ENCODE results near the gene MACF1. TPM values are rescaled to one million over a fixed set of nuclear protein-coding genes. Genes with fewer than 3 reads are reported as not detected.

The MACF1 gene
- total RNA-seq, 1 experiment from 2014 or later: 265 TPM

DNA sequence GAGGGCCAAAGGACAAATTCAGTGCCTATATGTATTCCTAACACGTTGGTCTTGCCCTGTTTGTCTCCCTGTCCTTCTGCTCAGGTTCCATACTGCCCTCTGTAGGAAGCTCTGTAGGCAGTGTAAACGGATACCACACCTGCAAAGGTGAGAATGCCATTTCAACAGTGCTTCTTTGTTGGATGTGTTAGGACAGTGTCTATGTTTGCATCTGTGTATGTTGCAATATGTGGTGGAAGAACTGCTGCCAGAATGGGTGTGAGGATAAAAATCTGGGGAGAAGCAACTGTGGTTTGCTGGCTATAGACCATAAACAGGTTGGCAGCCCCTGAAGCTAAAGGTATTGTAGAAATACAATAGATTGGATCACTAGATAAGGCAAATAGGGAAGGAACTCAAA, 173.9 kb downstream of the MACF1 start:
- Histone ChIP-seq H3K4me1 (ENCODE audit: insufficient read depth, low read length, poor library complexity, severe bottlenecking) (no peaks in the 10 kb centered on the region), H3K27ac (ENCODE audit: low read depth, low read length, poor library complexity, severe bottlenecking) (no peak overlapping the region), H3K36me3 (ENCODE audit: insufficient read depth, low read length, poor library complexity, severe bottlenecking) (peaks cover 28% of the 10 kb centered on the region), H3K9me3 (ENCODE audit: low read depth, low read length, poor library complexity, severe bottlenecking) (no peaks in the 10 kb centered on the region), H3K27me3 (replicated peaks; ENCODE audit: insufficient read depth, low read depth, low read length, poor library complexity) (no peaks in the 10 kb centered on the region), H3K4me3 (ENCODE audit: low read depth, low read length, poor library complexity, severe bottlenecking) (no peak overlapping the region)
- intact Hi-C loops (cut with micrococcal nuclease; ENCODE audit: unreplicated experiment): no loop called here
- CTCF ChIA-PET: interaction anchor here (1.3 kb wide), 1 partner anchor 32 kb away, joined by 7 read pairs; no protein-coding TSS in a partner anchor
- no TSS peak for BruUV-seq (replicated peaks)
- POLR2A ChIA-PET (ENCODE audit: low non-redundant PET): no interaction called here
- TF ChIP-seq EZH2 (IDR thresholded peaks at IDR 0.05; ENCODE audit: borderline replicate concordance, low read depth, low read length, poor library complexity, severe bottlenecking): no peak
- TF ChIP-seq, protein P1, sequence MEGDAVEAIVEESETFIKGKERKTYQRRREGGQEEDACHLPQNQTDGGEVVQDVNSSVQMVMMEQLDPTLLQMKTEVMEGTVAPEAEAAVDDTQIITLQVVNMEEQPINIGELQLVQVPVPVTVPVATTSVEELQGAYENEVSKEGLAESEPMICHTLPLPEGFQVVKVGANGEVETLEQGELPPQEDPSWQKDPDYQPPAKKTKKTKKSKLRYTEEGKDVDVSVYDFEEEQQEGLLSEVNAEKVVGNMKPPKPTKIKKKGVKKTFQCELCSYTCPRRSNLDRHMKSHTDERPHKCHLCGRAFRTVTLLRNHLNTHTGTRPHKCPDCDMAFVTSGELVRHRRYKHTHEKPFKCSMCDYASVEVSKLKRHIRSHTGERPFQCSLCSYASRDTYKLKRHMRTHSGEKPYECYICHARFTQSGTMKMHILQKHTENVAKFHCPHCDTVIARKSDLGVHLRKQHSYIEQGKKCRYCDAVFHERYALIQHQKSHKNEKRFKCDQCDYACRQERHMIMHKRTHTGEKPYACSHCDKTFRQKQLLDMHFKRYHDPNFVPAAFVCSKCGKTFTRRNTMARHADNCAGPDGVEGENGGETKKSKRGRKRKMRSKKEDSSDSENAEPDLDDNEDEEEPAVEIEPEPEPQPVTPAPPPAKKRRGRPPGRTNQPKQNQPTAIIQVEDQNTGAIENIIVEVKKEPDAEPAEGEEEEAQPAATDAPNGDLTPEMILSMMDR (conservative IDR thresholded peaks at IDR 0.05; ENCODE audit: low read depth, low read length): peak; percentile 51
- no peak for DNase-seq (ENCODE audit: low spot score)

DNA sequence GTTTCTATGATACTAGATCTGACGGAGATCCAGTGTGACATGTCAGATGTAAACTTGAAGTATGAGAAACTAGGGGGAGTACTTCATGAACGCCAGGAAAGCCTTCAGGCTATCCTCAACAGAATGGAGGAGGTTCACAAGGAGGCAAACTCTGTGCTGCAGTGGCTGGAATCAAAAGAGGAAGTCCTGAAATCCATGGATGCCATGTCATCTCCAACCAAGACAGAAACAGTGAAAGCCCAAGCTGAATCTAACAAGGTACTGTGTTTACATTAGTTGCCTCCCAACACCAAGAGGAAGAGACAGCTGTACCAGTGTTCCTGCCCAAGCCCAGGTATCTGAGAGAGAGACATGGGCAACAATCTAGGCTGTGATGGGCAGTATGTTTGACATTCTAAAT, 174.7 kb downstream of the MACF1 start:
- intact Hi-C loops (cut with micrococcal nuclease; ENCODE audit: unreplicated experiment): no loop called here

DNA sequence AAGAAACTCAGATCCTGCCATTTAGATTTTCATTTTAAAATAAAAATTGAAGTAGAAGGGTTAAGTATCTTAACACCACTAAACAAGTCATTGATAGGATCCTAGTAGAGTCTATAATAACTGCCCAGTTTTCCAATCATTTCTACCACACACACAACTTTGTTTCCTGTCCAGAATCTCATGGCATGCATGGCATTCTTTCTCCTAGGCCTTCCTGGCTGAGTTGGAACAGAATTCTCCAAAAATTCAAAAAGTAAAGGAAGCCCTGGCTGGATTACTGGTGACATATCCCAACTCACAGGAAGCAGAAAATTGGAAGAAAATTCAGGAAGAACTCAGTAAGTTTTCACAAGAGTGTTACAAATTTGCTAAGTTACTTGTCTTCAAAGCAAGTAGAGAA, 175.5 kb downstream of the MACF1 start:
- Histone ChIP-seq H3K36me3 (ENCODE audit: insufficient read depth, low read length, poor library complexity, severe bottlenecking) (peaks cover 28% of the 10 kb centered on the region), H3K27me3 (replicated peaks; ENCODE audit: insufficient read depth, low read depth, low read length, poor library complexity) (no peaks in the 10 kb centered on the region), H3K4me1 (ENCODE audit: insufficient read depth, low read length, poor library complexity, severe bottlenecking) (no peaks in the 10 kb centered on the region), H3K9me3 (ENCODE audit: low read depth, low read length, poor library complexity, severe bottlenecking) (no peaks in the 10 kb centered on the region), H3K27ac (ENCODE audit: low read depth, low read length, poor library complexity, severe bottlenecking) (no peak overlapping the region), H3K4me3 (ENCODE audit: low read depth, low read length, poor library complexity, severe bottlenecking) (no peak overlapping the region)
- intact Hi-C loops (cut with micrococcal nuclease; ENCODE audit: unreplicated experiment): no loop called here
- BruUV-seq (replicated peaks): no TSS peak
- ChIA-PET POLR2A (ENCODE audit: low non-redundant PET) (no interaction called here), CTCF (no interaction called here)
- TF ChIP-seq, protein P1 (conservative IDR thresholded peaks at IDR 0.05; ENCODE audit: low read depth, low read length): no peak
- TF ChIP-seq EZH2 (IDR thresholded peaks at IDR 0.05; ENCODE audit: borderline replicate concordance, low read depth, low read length, poor library complexity, severe bottlenecking): no peak
- DNase-seq (ENCODE audit: low spot score): no peak

More for the DNA sequence above, 174.7 kb downstream of the MACF1 start:
- no TSS peak for BruUV-seq (replicated peaks)
- POLR2A ChIA-PET (ENCODE audit: low non-redundant PET): interaction anchor here (0.5 kb wide), 1 partner anchor 54 kb away, joined by 3 read pairs; no protein-coding TSS in a partner anchor
- Histone ChIP-seq H3K36me3 (ENCODE audit: insufficient read depth, low read length, poor library complexity, severe bottlenecking) (peaks cover 28% of the 10 kb centered on the region), H3K27ac (ENCODE audit: low read depth, low read length, poor library complexity, severe bottlenecking) (no peak overlapping the region), H3K4me1 (ENCODE audit: insufficient read depth, low read length, poor library complexity, severe bottlenecking) (no peaks in the 10 kb centered on the region), H3K27me3 (replicated peaks; ENCODE audit: insufficient read depth, low read depth, low read length, poor library complexity) (no peaks in the 10 kb centered on the region), H3K9me3 (ENCODE audit: low read depth, low read length, poor library complexity, severe bottlenecking) (no peaks in the 10 kb centered on the region), H3K4me3 (ENCODE audit: low read depth, low read length, poor library complexity, severe bottlenecking) (no peak overlapping the region)
- no peak for TF ChIP-seq EZH2 (IDR thresholded peaks at IDR 0.05; ENCODE audit: borderline replicate concordance, low read depth, low read length, poor library complexity, severe bottlenecking)
- TF ChIP-seq, protein P1 (conservative IDR thresholded peaks at IDR 0.05; ENCODE audit: low read depth, low read length): no peak
- no peak for DNase-seq (ENCODE audit: low spot score)
- CTCF ChIA-PET: interaction anchor here (1.3 kb wide), 1 partner anchor 32 kb away, joined by 7 read pairs; no protein-coding TSS in a partner anchor

Data from A673 (cell line).